GM12892 (cell line): ENCODE data around the gene RLBP1.

ENCODE experiments used
- POLR2A ChIP-seq: IDR thresholded peaks from 2 replicates; pipeline ENCODE4 v1.6.1; 2011; ENCODE audit warnings: low read depth, low read length, control low read depth
- POLR2AphosphoS5 ChIP-seq: IDR thresholded peaks from 2 replicates; pipeline ENCODE4 v1.6.1; 2011; ENCODE audit warnings: low read depth, low read length, control low read depth
- TAF1 ChIP-seq: IDR thresholded peaks from 2 replicates; pipeline ENCODE4 v1.6.1; 2011; ENCODE audit warnings: low read depth, mild to moderate bottlenecking, control low read depth, low read length, borderline replicate concordance

GRCh38 chr15:89172921-89173320 lies 48.5 kb downstream of the RLBP1 start:
- TF ChIP-seq POLR2A, result no peak
- TF ChIP-seq POLR2AphosphoS5, result no peak
- no peak for TF ChIP-seq TAF1
